ENCODE measurements around the gene ADAM30. TPM values are rescaled to one million over a fixed set of nuclear protein-coding genes. Genes with fewer than 3 reads are reported as not detected.

The ADAM30 gene
- total and polyA plus RNA-seq, 2 experiments from 2014 or later: not detected

GRCh38 chr1:119920104-119920968 lies 24.0 kb upstream of the ADAM30 start:
- no peaks in the 10 kb centered on the region for H3K9me3 ChIP-seq (ENCODE audit: low read depth)
- H3K27ac ChIP-seq: no peak overlapping the region
- peaks cover 80% of the 10 kb centered on the region for H3K36me3 ChIP-seq
- TF ChIP-seq CTCF (IDR thresholded peaks at IDR 0.05; ENCODE audit: low read depth, low read length): no peak
- H3K27me3 ChIP-seq: no peaks in the 10 kb centered on the region
- no peaks in the 10 kb centered on the region for H3K4me1 ChIP-seq (ENCODE audit: low read depth)
- no peak for DNase-seq (ENCODE audit: low read depth in 1 of 2, low spot score in 1 of 2)
- H3K4me3 ChIP-seq: no peak overlapping the region

- TF ChIP-seq CTCF (IDR thresholded peaks at IDR 0.05; ENCODE audit: low read depth, low read length): no peak
- no peaks in the 10 kb centered on the region for H3K27me3 ChIP-seq
- DNase-seq (ENCODE audit: low read depth in 1 of 2, low spot score in 1 of 2): no peak
- H3K36me3 ChIP-seq: peaks cover 82% of the 10 kb centered on the region
- H3K27ac ChIP-seq: no peak overlapping the region
- no peaks in the 10 kb centered on the region for H3K4me1 ChIP-seq (ENCODE audit: low read depth)
- no peaks in the 10 kb centered on the region for H3K9me3 ChIP-seq (ENCODE audit: low read depth)
- H3K4me3 ChIP-seq: no peak overlapping the region
Observed at GRCh38 chr1:119919241-119919640, 22.9 kb upstream of the ADAM30 start.

GRCh38 chr1:119918301-119918700 lies 22.0 kb upstream of the ADAM30 start:
- Histone ChIP-seq H3K4me3 (no peak overlapping the region), H3K27me3 (no peaks in the 10 kb centered on the region), H3K36me3 (peaks cover 75% of the 10 kb centered on the region), H3K4me1 (ENCODE audit: low read depth) (no peaks in the 10 kb centered on the region), H3K27ac (no peak overlapping the region), H3K9me3 (ENCODE audit: low read depth) (no peaks in the 10 kb centered on the region)
- TF ChIP-seq CTCF (IDR thresholded peaks at IDR 0.05; ENCODE audit: low read depth, low read length): no peak
- no peak for DNase-seq (ENCODE audit: low read depth in 1 of 2, low spot score in 1 of 2)

GRCh38 chr1:119917304-119918055 lies 21.2 kb upstream of the ADAM30 start:
- H3K27ac ChIP-seq: no peak overlapping the region
- peaks cover 70% of the 10 kb centered on the region for H3K36me3 ChIP-seq
- DNase-seq (ENCODE audit: low read depth in 1 of 2, low spot score in 1 of 2): no peak
- no peak overlapping the region for H3K4me3 ChIP-seq
- H3K27me3 ChIP-seq: no peaks in the 10 kb centered on the region
- no peaks in the 10 kb centered on the region for H3K9me3 ChIP-seq (ENCODE audit: low read depth)
- no peak for TF ChIP-seq CTCF (IDR thresholded peaks at IDR 0.05; ENCODE audit: low read depth, low read length)
- H3K4me1 ChIP-seq (ENCODE audit: low read depth): no peaks in the 10 kb centered on the region

GRCh38 chr1:119915517-119915916 lies 19.2 kb upstream of the ADAM30 start:
- DNase-seq (ENCODE audit: low read depth in 1 of 2, low spot score in 1 of 2): no peak
- peaks cover 52% of the 10 kb centered on the region for H3K36me3 ChIP-seq

More at GRCh38 chr1:119915517-119915916, 19.2 kb upstream of the ADAM30 start:
- no peak overlapping the region for H3K27ac ChIP-seq
- H3K4me3 ChIP-seq: no peak overlapping the region
- H3K4me1 ChIP-seq (ENCODE audit: low read depth): no peaks in the 10 kb centered on the region
- H3K27me3 ChIP-seq: no peaks in the 10 kb centered on the region
- no peaks in the 10 kb centered on the region for H3K9me3 ChIP-seq (ENCODE audit: low read depth)
- no peak for TF ChIP-seq CTCF (IDR thresholded peaks at IDR 0.05; ENCODE audit: low read depth, low read length)
